Glutamatergic neuron (in vitro differentiated cells): Measurements from ENCODE around the gene DSG1. TPM values are rescaled to one million over a fixed set of nuclear protein-coding genes. Genes with fewer than 3 reads are reported as not detected.
"Not testable (repeated sequence)": the region's sequence is repeated elsewhere in the genome, so short reads cannot be mapped to it uniquely, and the experiment has no call there.

Experiments
- DNase-seq: peaks from one replicate; pipeline ENCODE4 v3.0.0; 2022
- H3K27ac Mint-ChIP-seq: one replicate; pipeline ENCODE4 v1.8.0; 2020; ENCODE audit warnings: mild to moderate bottlenecking, mixed read lengths, inconsistent platforms; ENCODE audit not compliant: unreplicated experiment
- H3K27me3 Mint-ChIP-seq: one replicate; pipeline ENCODE4 v1.8.0; 2020; ENCODE audit warnings: mild to moderate bottlenecking, moderate library complexity, mixed read lengths, inconsistent platforms; ENCODE audit not compliant: unreplicated experiment
- H3K36me3 Mint-ChIP-seq: one replicate; pipeline ENCODE4 v1.8.0; 2020; ENCODE audit warnings: mild to moderate bottlenecking, mixed read lengths, inconsistent platforms; ENCODE audit not compliant: unreplicated experiment
- H3K4me1 Mint-ChIP-seq: one replicate; pipeline ENCODE4 v1.8.0; 2020; ENCODE audit warnings: mild to moderate bottlenecking, low read depth, mixed read lengths, inconsistent platforms; ENCODE audit not compliant: unreplicated experiment
- H3K4me3 Mint-ChIP-seq: one replicate; pipeline ENCODE4 v1.8.0; 2020; ENCODE audit warnings: mild to moderate bottlenecking, mixed read lengths, inconsistent platforms; ENCODE audit not compliant: unreplicated experiment
- H3K9me3 Mint-ChIP-seq: one replicate; pipeline ENCODE4 v1.8.0; 2020; ENCODE audit warnings: mild to moderate bottlenecking, moderate library complexity, mixed read lengths, inconsistent platforms; ENCODE audit not compliant: unreplicated experiment
- CTCF ChIP-seq: fragments of 200-600 bp; sonication (generic); IDR thresholded peaks from one replicate; pipeline ENCODE4 v1.5.0; 2021; ENCODE audit not compliant: partially characterized antibody, unreplicated experiment
- total RNA-seq: library from RNA; stranded (reverse); fragmentation: NEBNext Ultra II Directional; extraction: Animal tissue kit (Norgen Biotek cat#: 25700); gene quantifications from one replicate; pipeline ENCODE4 v1.2.1, GENCODE V29; 2021; ENCODE audit not compliant: unreplicated experiment

DSG1 gene
- total RNA-seq, 1 donor from 2014 or later, result not detected

GRCh38 chr18:31329787-31330438, 12.0 kb downstream of the DSG1 start:
- no peaks in the 10 kb centered on the region for H3K36me3 Mint-ChIP-seq
- no peak overlapping the region for H3K4me3 Mint-ChIP-seq
- H3K9me3 Mint-ChIP-seq, result no peaks in the 10 kb centered on the region
- no peak for DNase-seq
- H3K4me1 Mint-ChIP-seq, result no peaks in the 10 kb centered on the region
- peaks cover 1% of the 10 kb centered on the region for H3K27me3 Mint-ChIP-seq
- TF ChIP-seq CTCF, result no peak
- H3K27ac Mint-ChIP-seq, result no peak overlapping the region

GRCh38 chr18:31343454-31343853, 25.5 kb downstream of the DSG1 start:
- DNase-seq, result no peak
- Mint-ChIP-seq H3K4me1 (peaks cover 3% of the 10 kb centered on the region), H3K36me3 (no peaks in the 10 kb centered on the region), H3K4me3 (no peak overlapping the region), H3K27me3 (no peaks in the 10 kb centered on the region), H3K9me3 (no peaks in the 10 kb centered on the region), H3K27ac (no peak overlapping the region)
- TF ChIP-seq CTCF, result no peak

- not testable (repeated sequence) for H3K36me3 Mint-ChIP-seq, H3K9me3 Mint-ChIP-seq, H3K27ac Mint-ChIP-seq, H3K4me3 Mint-ChIP-seq, DNase-seq, H3K4me1 Mint-ChIP-seq, H3K27me3 Mint-ChIP-seq
These were observed 35.4 kb downstream of the DSG1 start for GRCh38 chr18:31353336-31353735.

- no peak overlapping the region for H3K27ac Mint-ChIP-seq
- H3K9me3 Mint-ChIP-seq, result no peaks in the 10 kb centered on the region
- TF ChIP-seq CTCF, result no peak
- H3K4me1 Mint-ChIP-seq, result no peaks in the 10 kb centered on the region
- DNase-seq, result no peak
- no peak overlapping the region for H3K4me3 Mint-ChIP-seq
- no peaks in the 10 kb centered on the region for H3K27me3 Mint-ChIP-seq
- no peaks in the 10 kb centered on the region for H3K36me3 Mint-ChIP-seq
These were observed 37.0 kb downstream of the DSG1 start for GRCh38 chr18:31354990-31355389.

- no peaks in the 10 kb centered on the region for H3K27me3 Mint-ChIP-seq
- no peak overlapping the region for H3K4me3 Mint-ChIP-seq
- H3K9me3 Mint-ChIP-seq, result no peaks in the 10 kb centered on the region
- H3K4me1 Mint-ChIP-seq, result no peaks in the 10 kb centered on the region
- no peak overlapping the region for H3K27ac Mint-ChIP-seq
- H3K36me3 Mint-ChIP-seq, result no peaks in the 10 kb centered on the region
- no peak for TF ChIP-seq CTCF
- no peak for DNase-seq
These were observed 38.1 kb downstream of the DSG1 start for GRCh38 chr18:31356025-31356424.
